SK-N-SH treated with all-trans-retinoic acid at 6 μM for 48 hours (cell line): ENCODE results near the gene OR6C65.

ENCODE experiments used
- ATAC-seq: fragments of 200-7000 bp; cut with Tn5 transposase; 3 replicates; pipeline ENCODE4 v1.9.1; 2020; ENCODE audit warnings: mild to moderate bottlenecking, moderate library complexity
- TSHZ2 ChIP-seq: fragments of 250-450 bp; sonication (Bioruptor Pico); IDR thresholded peaks from 2 replicates; pipeline ENCODE4 v1.5.0; 2020; ENCODE audit warnings: mild to moderate bottlenecking, moderate library complexity
- ZFP30 ChIP-seq: fragments of 450-650 bp; formaldehyde crosslinking; IDR thresholded peaks from 2 replicates; pipeline ENCODE4 v1.5.0; 2022; ENCODE audit warnings: mild to moderate bottlenecking, moderate library complexity
- ZNF565 ChIP-seq: fragments of 450-650 bp; formaldehyde crosslinking; conservative IDR thresholded peaks from 2 replicates; pipeline ENCODE4 v1.5.0; 2020; ENCODE audit warnings: low read depth, mild to moderate bottlenecking, moderate library complexity

The OR6C65 gene

DNA sequence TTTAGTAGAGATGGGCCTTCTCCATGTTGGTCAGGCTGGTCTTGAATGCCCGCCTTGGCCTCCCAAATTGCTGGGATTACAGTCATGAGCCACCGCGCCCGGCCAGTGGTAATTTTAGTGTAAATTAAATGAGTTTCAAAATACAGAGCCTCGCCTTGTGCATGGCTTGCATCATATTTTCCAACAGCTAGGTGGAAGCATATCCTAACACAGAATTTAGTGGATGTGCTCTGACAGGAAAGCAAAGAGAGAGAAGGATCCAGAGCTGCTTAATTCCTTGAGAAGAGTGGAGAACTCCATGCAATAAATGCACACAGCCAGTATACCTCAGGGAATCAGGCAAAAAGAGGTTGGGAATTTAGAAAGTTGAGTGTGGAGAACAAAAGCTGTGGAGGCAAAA, 46.0 kb downstream of the OR6C65 start:
- no peak for TF ChIP-seq TSHZ2 (CRISPR knock-in tag)
- no peak for ATAC-seq

DNA sequence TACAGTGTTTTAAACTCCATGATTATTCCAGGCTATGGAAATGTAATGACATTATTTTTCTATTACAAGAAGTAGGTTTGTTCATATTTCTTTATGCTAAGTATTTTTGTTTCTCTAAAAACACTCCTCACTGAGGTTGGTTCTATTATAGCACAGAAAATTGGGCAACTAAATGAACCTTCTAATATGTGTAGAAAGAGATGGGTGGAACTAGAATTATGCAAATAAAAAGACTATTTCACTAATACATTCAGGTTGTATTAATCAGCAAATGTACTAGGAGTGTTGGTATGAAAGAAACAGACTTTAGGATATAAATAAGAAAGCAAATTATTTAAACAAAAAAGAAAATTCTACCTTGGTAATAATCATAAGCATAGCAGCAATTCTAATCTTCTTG, 48.5 kb downstream of the OR6C65 start:
- TF ChIP-seq ZNF565 (CRISPR knock-in tag) (no peak), ZFP30 (CRISPR knock-in tag) (no peak)
- no peak for ATAC-seq
